ENCODE data around the gene WDR73. TPM values are rescaled to one million over a fixed set of nuclear protein-coding genes. Genes with fewer than 3 reads are reported as not detected.

The WDR73 gene
- total and polyA plus RNA-seq, 2 of the 8 experiments (the other 6 are each of a cell fraction or from before 2014, with no cell fraction given) = 22.7 to 23.1 TPM

DNA sequence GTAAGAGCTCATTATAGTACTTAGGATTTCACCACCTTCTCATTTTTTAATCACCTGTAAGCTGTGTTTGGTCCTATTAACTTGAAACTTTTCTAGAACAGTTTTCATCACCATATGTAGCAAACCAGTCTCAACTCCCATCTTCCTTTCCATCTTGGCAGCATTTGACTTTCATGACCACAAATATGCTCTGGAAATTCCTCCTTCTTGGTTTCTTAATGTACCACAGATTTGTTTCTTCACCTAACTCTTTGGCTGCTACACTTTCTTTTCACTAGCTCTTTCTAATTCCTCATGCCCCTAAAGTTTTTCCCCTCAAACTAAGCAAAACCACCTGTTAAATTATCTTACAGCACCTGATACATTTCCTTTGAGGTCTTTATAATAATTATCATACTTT, 17.1 kb upstream of the WDR73 start:
- ChIA-PET CTCF (ENCODE audit: partially characterized antibody) (interaction anchor here (0.8 to 1.8 kb wide), 4 partner anchors 16 to 100 kb away, joined by 3 to 5 read pairs (median 3); partner anchors contain the start of gene WDR73), POLR2A (ENCODE audit: partially characterized antibody) (interaction anchor here (0.6 to 1.2 kb wide), 3 partner anchors 11 to 33 kb away, joined by 3 to 4 read pairs (median 4); no protein-coding TSS in a partner anchor)
- Histone ChIP-seq H4K20me1 (replicated peaks in 1 of 2; ENCODE audit: control insufficient read depth in 1 of 2, insufficient read depth in 2 of 2, low read length in 2 of 2) (peaks cover 0 to 2% of the 10 kb centered on the region in 2 experiments), H2BK15ac (ENCODE audit: low read length) (no peak overlapping the region), H3K27ac (ENCODE audit: low read depth, low read length) (no peak overlapping the region), H3K23ac (ENCODE audit: insufficient read length) (no peak overlapping the region), H4K8ac (ENCODE audit: extremely low read depth, insufficient read depth, low read length) (no peak overlapping the region), H3K9ac (replicated peaks in 1 of 4; ENCODE audit: extremely low read depth in 1 of 4, low read depth in 3 of 4, low read length in 3 of 4) (no peak overlapping the region), H3K27me3 (replicated peaks in 1 of 4; ENCODE audit: control insufficient read depth in 3 of 4, extremely low read depth in 1 of 4, insufficient read depth in 3 of 4, low read length in 3 of 4) (no peaks in the 10 kb centered on the region), H3K9me3 (ENCODE audit: insufficient read depth in 2 of 2, low read depth in 1 of 2, low read length in 1 of 2) (no peaks in the 10 kb centered on the region), H3K4ac (replicated peaks; ENCODE audit: insufficient read length, low read depth, low read length) (no peak overlapping the region), H3K4me2 (ENCODE audit: insufficient read depth in 1 of 2, low read depth in 2 of 2, low read length in 2 of 2) (no peak overlapping the region), H4K5ac (ENCODE audit: insufficient read length, low read depth, low read length) (no peak overlapping the region), H3K14ac (ENCODE audit: insufficient read length) (no peak overlapping the region), H3K36me3 (ENCODE audit: control insufficient read depth in 2 of 4, insufficient read depth in 4 of 4, low read length in 3 of 4) (peaks cover 9 to 46% (median 33%) of the 10 kb centered on the region in 4 experiments), H3K18ac (ENCODE audit: extremely low read depth, low read length) (no peak overlapping the region), H3K23me2 (ENCODE audit: low read depth, low read length) (no peaks in the 10 kb centered on the region), H2BK120ac (replicated peaks; ENCODE audit: low read depth, low read length) (no peak overlapping the region), H4K91ac (replicated peaks; ENCODE audit: insufficient read length, low read length) (no peak overlapping the region), H2BK20ac (ENCODE audit: low read length) (no peak overlapping the region), H3K56ac (replicated peaks; ENCODE audit: insufficient read length, low read depth, low read length) (no peak overlapping the region), H2BK12ac (ENCODE audit: low read depth, low read length) (no peak overlapping the region), H3K79me2 (ENCODE audit: control insufficient read depth in 1 of 2, insufficient read depth in 2 of 2, low read length in 2 of 2) (no peaks in the 10 kb centered on the region), H2AK5ac (ENCODE audit: low read depth, low read length) (no peak overlapping the region), H2BK5ac (ENCODE audit: low read depth, low read length) (no peak overlapping the region), H3K4me3 (ENCODE audit: extremely low read depth in 1 of 4, insufficient read depth in 2 of 4, low read depth in 3 of 4, low read length in 4 of 4) (no peak overlapping the region), H3K79me1 (ENCODE audit: low read depth, low read length) (no peaks in the 10 kb centered on the region), H2AFZ (ENCODE audit: low read length) (no peak overlapping the region), H3K4me1 (replicated peaks in 1 of 4; ENCODE audit: control insufficient read depth in 3 of 4, insufficient read depth in 4 of 4, low read length in 3 of 4) (no peaks in the 10 kb centered on the region)
- DNase-seq (ENCODE audit: low read depth in 1 of 2, low spot score in 2 of 2) (no peak), FAIRE-seq (no peak)
- TF ChIP-seq RXRA (IDR thresholded peaks at IDR 0.05; ENCODE audit: insufficient read depth, low read depth, low read length) (no peak), TAF7 (optimal IDR thresholded peaks at IDR 0.05; ENCODE audit: borderline replicate concordance, low read depth, low read length) (no peak), JUND (IDR thresholded peaks at IDR 0.05; ENCODE audit: low read length) (no peak), SIX5 (IDR thresholded peaks at IDR 0.05; ENCODE audit: low read depth, low read length) (no peak), RNF2 (IDR thresholded peaks at IDR 0.05; ENCODE audit: borderline replicate concordance, low read depth, low read length, missing control alignments, poor library complexity, severe bottlenecking) (no peak)
